ENCODE measurements around the gene RANBP17. TPM values are rescaled to one million over a fixed set of nuclear protein-coding genes. Genes with fewer than 3 reads are reported as not detected.

The RANBP17 gene
- total and polyA plus RNA-seq, 2 of the 4 experiments (the other 2 are of a cell fraction), result 8.2 to 29.0 TPM

GRCh38 chr5:171317230-171317629 is 455.4 kb downstream of the RANBP17 start:
- no peak for ATAC-seq (ENCODE audit: low read depth)
- H3K27me3 ChIP-seq (ENCODE audit: control insufficient read depth, insufficient read depth, low read length), result peaks cover 93% of the 10 kb centered on the region
- POLR2A ChIA-PET (ENCODE audit: unreplicated experiment), result no interaction called here

More at GRCh38 chr5:171317230-171317629, 455.4 kb downstream of the RANBP17 start:
- no peak overlapping the region for H4K8ac ChIP-seq (ENCODE audit: low read depth in 2 of 2, low read length in 2 of 2)
- no peak overlapping the region for H3K18ac ChIP-seq (ENCODE audit: low read depth, low read length)
- CTCF ChIA-PET, result no interaction called here
- no TSS peak for BruUV-seq (replicated peaks)
- H2AFZ ChIP-seq (replicated peaks; ENCODE audit: low read length, poor library complexity), result no peak overlapping the region
- no peak overlapping the region for H3K14ac ChIP-seq (replicated peaks; ENCODE audit: low read depth, low read length)
- no peak overlapping the region for H3K4ac ChIP-seq (ENCODE audit: low read depth, low read length)
- intact Hi-C loops (cut with micrococcal nuclease) (no loop called here), in situ Hi-C loops (cut with MboI; ENCODE audit: low sequenced_read_pairs) (no loop called here), dilution Hi-C loops (cut with HindIII; ENCODE audit: low sequenced_read_pairs, unreplicated experiment) (no loop called here)
- no peak overlapping the region for H2BK5ac ChIP-seq (ENCODE audit: low read depth, low read length, poor library complexity, severe bottlenecking)
- H2AK9ac ChIP-seq (replicated peaks; ENCODE audit: low read depth, low read length, poor library complexity), result no peak overlapping the region
- TF ChIP-seq CEBPB (IDR thresholded peaks at IDR 0.05; ENCODE audit: low read depth, low read length) (no peak), CHD1 (IDR thresholded peaks at IDR 0.05; ENCODE audit: low read depth, low read length) (no peak), SMC3 (IDR thresholded peaks at IDR 0.05; ENCODE audit: low read depth, low read length) (no peak), MAFK (IDR thresholded peaks at IDR 0.05; ENCODE audit: low read depth, low read length) (no peak), FOS (IDR thresholded peaks at IDR 0.05; ENCODE audit: low read depth, low read length) (no peak), RAD21 (IDR thresholded peaks at IDR 0.05; ENCODE audit: low read length) (no peak), POLR2A (IDR thresholded peaks at IDR 0.05; ENCODE audit: low read depth, low read length) (no peak), USF2 (IDR thresholded peaks at IDR 0.05; ENCODE audit: low read depth, low read length) (no peak), NFE2L2 (IDR thresholded peaks at IDR 0.05; ENCODE audit: low read depth, low read length) (no peak), CTCF (conservative IDR thresholded peaks at IDR 0.05; ENCODE audit: low read depth, low read length) (no peak), ELK1 (IDR thresholded peaks at IDR 0.05; ENCODE audit: borderline replicate concordance, low read depth, low read length) (no peak), RFX5 (IDR thresholded peaks at IDR 0.05; ENCODE audit: low read depth, low read length) (no peak), MXI1 (IDR thresholded peaks at IDR 0.05; ENCODE audit: borderline replicate concordance, low read depth, low read length) (no peak)
- H3K23ac ChIP-seq (ENCODE audit: low read depth, low read length), result no peak overlapping the region
- H3K79me1 ChIP-seq (ENCODE audit: low read depth in 1 of 2, low read length in 2 of 2), result no peaks in the 10 kb centered on the region
- H3K27ac ChIP-seq (ENCODE audit: insufficient read depth, low read length), result no peak overlapping the region
- no peak overlapping the region for H3K4me2 ChIP-seq (ENCODE audit: low read depth, low read length)
- H4K5ac ChIP-seq (ENCODE audit: low read depth, low read length), result no peak overlapping the region
- H2BK15ac ChIP-seq (ENCODE audit: low read depth, low read length), result no peak overlapping the region
- no peak overlapping the region for H2AK5ac ChIP-seq (ENCODE audit: low read depth, low read length)
- no peak overlapping the region for H4K91ac ChIP-seq (ENCODE audit: insufficient read depth, low read depth, low read length)
- 11% methylated on average over 3 of the region's 11 CpGs; no CpG with 5 or more reads in 1 of the 2 experiments for WGBS, 2 experiments (ENCODE audit: extremely low coverage in 2 of 2, insufficient read length in 1 of 2)
- H3K4me1 ChIP-seq (ENCODE audit: control insufficient read depth, insufficient read depth, low read length), result peaks cover 2% of the 10 kb centered on the region; the same call in 1 of the 2 replicates
- H2BK120ac ChIP-seq (ENCODE audit: low read depth, low read length), result no peak overlapping the region
- H3K36me3 ChIP-seq (ENCODE audit: control insufficient read depth, insufficient read depth, low read length), result no peaks in the 10 kb centered on the region
- no peak overlapping the region for H3K9ac ChIP-seq (ENCODE audit: low read depth, low read length)
- H4K20me1 ChIP-seq (ENCODE audit: insufficient read depth, low read length), result peaks cover 5% of the 10 kb centered on the region
- no peaks in the 10 kb centered on the region for H3K9me1 ChIP-seq (ENCODE audit: insufficient read depth, low read length)
- DNase-seq, result no peak
- H3K9me3 ChIP-seq (ENCODE audit: control insufficient read depth, insufficient read depth, low read length), result peaks cover 7% of the 10 kb centered on the region; the same call in 1 of the 2 replicates
- no peak overlapping the region for H3K56ac ChIP-seq (ENCODE audit: extremely low read depth, insufficient read depth, low read length)
- H3K4me3 ChIP-seq (ENCODE audit: insufficient read depth, low read depth, low read length), result no peak overlapping the region
- no peak overlapping the region for H2BK20ac ChIP-seq (ENCODE audit: low read depth, low read length)

All from IMR-90 (cell line).